22Rv1 (cell line): ENCODE data around the gene PTX3.

Experiments
- CTCF ChIP-seq: fragments of 450-650 bp; IDR thresholded peaks from 2 replicates; pipeline ENCODE4 v1.5.1; 2017; ENCODE audit warnings: mild to moderate bottlenecking
- ZFX ChIP-seq: fragments of 450-650 bp; IDR thresholded peaks from 2 replicates; pipeline ENCODE4 v1.6.1; 2017; ENCODE audit warnings: antibody characterized with exemption, borderline replicate concordance

- no peak for TF ChIP-seq CTCF
- no peak for TF ChIP-seq ZFX
Observed at GRCh38 chr3:157464321-157464720, 27.7 kb downstream of the PTX3 start.
